Measurements from ENCODE around the gene RNLS.

GRCh38 chr10:88342733-88343310, 240.3 kb downstream of the RNLS start:
- TF ChIP-seq EZH2 (IDR thresholded peaks at IDR 0.05) (no peak), POLR2AphosphoS5 (IDR thresholded peaks at IDR 0.05; ENCODE audit: low read depth, low read length) (no peak), SIN3A (IDR thresholded peaks at IDR 0.05; ENCODE audit: low read depth) (no peak), CBX3 (IDR thresholded peaks at IDR 0.05; ENCODE audit: low read depth) (no peak), CTCF (IDR thresholded peaks at IDR 0.05 in 2 of 3, conservative IDR thresholded peaks at IDR 0.05 in 1 of 3; ENCODE audit: borderline replicate concordance in 1 of 3, insufficient read depth in 1 of 3, low read depth in 2 of 3, low read length in 2 of 3) (no peak), RAD21 (IDR thresholded peaks at IDR 0.05; ENCODE audit: low read depth) (no peak), MAX (IDR thresholded peaks at IDR 0.05) (no peak)

Measured in HCT116 (cell line).